GM23248 (cell line): ENCODE measurements around the gene CRIP1. TPM values are rescaled to one million over a fixed set of nuclear protein-coding genes. Genes with fewer than 3 reads are reported as not detected.

Experiments
- DNase-seq: peaks from one replicate; pipeline ENCODE4 v3.0.0-alpha.2; 2015
- H2AFZ ChIP-seq: fragments of 200-600 bp; sonication (generic); 2 replicates; pipeline ENCODE4 v1.6.1; 2016; ENCODE audit warnings: antibody characterized with exemption
- H3F3A ChIP-seq: fragments of 200-600 bp; sonication (generic); 2 replicates; pipeline ENCODE4 v1.6.1; 2016; ENCODE audit warnings: mild to moderate bottlenecking, antibody characterized with exemption, mixed run types; ENCODE audit not compliant: insufficient read depth
- H3K27ac ChIP-seq: fragments of 200-600 bp; sonication (generic); 2 replicates; pipeline ENCODE4 v1.5.1; 2016; ENCODE audit warnings: mild to moderate bottlenecking
- H3K27me3 ChIP-seq: fragments of 200-600 bp; sonication (generic); replicated peaks from 2 replicates; pipeline ENCODE4 v1.6.1; 2016; ENCODE audit warnings: mild to moderate bottlenecking; ENCODE audit not compliant: insufficient read depth
- H3K36me3 ChIP-seq: fragments of 200-600 bp; sonication (generic); 2 replicates; pipeline ENCODE4 v1.6.1; 2016; ENCODE audit warnings: low read depth, mild to moderate bottlenecking
- H3K4me1 ChIP-seq: fragments of 200-600 bp; sonication (generic); 2 replicates; pipeline ENCODE4 v1.6.1; 2016; ENCODE audit warnings: mild to moderate bottlenecking; ENCODE audit not compliant: insufficient read depth
- H3K4me2 ChIP-seq: fragments of 200-600 bp; sonication (generic); one replicate; pipeline ENCODE4 v1.6.1; 2016; ENCODE audit warnings: mild to moderate bottlenecking; ENCODE audit not compliant: unreplicated experiment
- H3K4me3 ChIP-seq: fragments of 200-600 bp; sonication (generic); 2 replicates; pipeline ENCODE4 v1.5.1; 2016; ENCODE audit warnings: mild to moderate bottlenecking
- H3K79me2 ChIP-seq: fragments of 200-600 bp; sonication (generic); 2 replicates; pipeline ENCODE4 v1.6.1; 2016; ENCODE audit warnings: mild to moderate bottlenecking; ENCODE audit not compliant: insufficient read depth
- H3K9ac ChIP-seq: fragments of 200-600 bp; sonication (generic); 2 replicates; pipeline ENCODE4 v1.6.1; 2016; ENCODE audit warnings: mild to moderate bottlenecking
- H3K9me2 ChIP-seq: fragments of 200-600 bp; sonication (generic); 2 replicates; pipeline ENCODE4 v1.6.1; 2016; ENCODE audit warnings: mixed run types, mild to moderate bottlenecking, moderate library complexity; ENCODE audit not compliant: insufficient read depth
- H3K9me3 ChIP-seq: fragments of 200-600 bp; sonication (generic); one replicate; pipeline ENCODE4 v1.6.1; 2017; ENCODE audit warnings: low read depth
- H4K20me1 ChIP-seq: fragments of 200-600 bp; sonication (generic); 2 replicates; pipeline ENCODE4 v1.6.0; 2016; ENCODE audit not compliant: insufficient read depth
- EZH2 ChIP-seq: fragments of 200-600 bp; sonication (generic); IDR thresholded peaks from 2 replicates; pipeline ENCODE4 v1.6.1; 2018; ENCODE audit warnings: antibody characterized with exemption, mild to moderate bottlenecking; ENCODE audit not compliant: insufficient read depth, poor library complexity, severe bottlenecking
- EZH2phosphoT487 ChIP-seq: fragments of 200-600 bp; sonication (generic); IDR thresholded peaks from 2 replicates; pipeline ENCODE4 v1.6.1; 2018; ENCODE audit warnings: antibody characterized with exemption, moderate library complexity, mild to moderate bottlenecking, low read depth; ENCODE audit not compliant: insufficient read depth
- WGBS, 2 experiments: methylation state at CpG; one replicate each; pipeline ENCODE4 v1.1.6; 2015 to 2017; ENCODE audit warnings: low lambda C conversion rate in 2 of 2, low coverage in 1 of 2; ENCODE audit errors: missing lambda C conversion rate in 2 of 2; 5-methylcytosine and 5-hydroxymethylcytosine counted together
- in situ Hi-C: fragments of 300-500 bp; cut with MboI; formaldehyde crosslinking; loops from 2 replicates; pipeline ENCODE4 v1.15.0; 2020
- polyA plus RNA-seq: library from polyadenylated mRNA; unstranded; fragments of >200 nt; fragmentation: Nextera tagmentation; extraction: Ambion mirVana; gene quantifications from 2 replicates; pipeline ENCODE4 v1.2.1, GENCODE V29; 2016
- total RNA-seq: library from RNA; depleted of rRNA; stranded (reverse); fragments of >200 nt; shearing (Covaris generic); gene quantifications from 2 replicates; pipeline ENCODE4 v1.2.3, GENCODE V29; 2014

Gene CRIP1
- total and polyA plus RNA-seq, 2 experiments from 2014 or later, result 12.3 to 32.7 TPM

DNA sequence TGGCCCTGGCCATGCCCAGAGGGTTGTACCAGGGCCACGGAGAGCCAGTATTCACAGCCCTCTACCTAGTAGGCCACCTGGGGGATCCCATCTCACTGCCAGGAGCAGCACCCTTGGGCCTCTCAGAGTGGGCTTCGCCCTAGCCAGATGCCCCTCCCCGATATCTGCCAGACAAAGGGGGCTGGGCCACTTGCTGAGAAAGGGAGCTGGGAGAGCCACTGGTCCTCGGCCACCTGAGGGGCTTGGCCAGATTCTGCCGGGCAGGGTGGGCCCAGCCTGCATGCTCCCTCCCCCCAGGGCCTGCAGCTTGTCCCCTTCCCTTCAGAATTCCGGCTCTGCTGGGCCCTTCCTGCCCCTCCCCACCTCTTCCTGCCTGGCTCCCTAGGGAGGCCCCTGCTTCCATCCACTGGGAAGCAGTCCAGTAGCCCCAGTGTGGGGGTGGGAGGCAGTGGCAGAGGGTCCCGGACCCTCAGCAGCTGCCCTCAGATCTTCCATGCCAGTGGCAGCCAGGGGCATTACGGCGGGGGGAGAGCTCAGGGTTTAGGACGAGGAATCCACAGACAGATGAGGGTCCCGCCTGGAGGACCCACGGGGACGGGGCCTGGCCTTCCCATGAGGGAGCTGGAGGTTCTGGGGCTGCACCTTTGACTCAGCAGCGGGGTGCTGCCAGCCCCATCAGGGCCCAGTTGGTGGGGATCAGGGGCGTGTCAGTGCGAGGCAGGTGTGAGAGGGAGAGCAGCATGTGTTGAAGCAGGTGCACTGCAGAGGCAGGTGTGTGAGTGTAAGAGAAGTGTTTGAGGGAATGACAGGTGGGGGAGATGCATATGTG is 9.6 kb upstream of the CRIP1 start:
- WGBS, 2 experiments, result 72% methylated on average over 15 to 16 of the region's 16 CpGs
- no peaks in the 10 kb centered on the region for H3K9me3 ChIP-seq
- H4K20me1 ChIP-seq, result no peaks in the 10 kb centered on the region
- H3K9ac ChIP-seq, result peak overlapping the region; percentile 90
- no peaks in the 10 kb centered on the region for H3F3A ChIP-seq
- DNase-seq, result no peak
- H3K79me2 ChIP-seq, result peaks cover 10% of the 10 kb centered on the region
- H3K9me2 ChIP-seq, result no peaks in the 10 kb centered on the region
- TF ChIP-seq EZH2 (no peak), EZH2phosphoT487 (no peak)
- H3K4me2 ChIP-seq, result peak overlapping the region; percentile 77
- peak overlapping the region; percentile 86 for H3K27ac ChIP-seq
- H3K4me3 ChIP-seq, result peak overlapping the region; percentile 75
- peaks cover 17% of the 10 kb centered on the region for H3K4me1 ChIP-seq
- H2AFZ ChIP-seq, result no peak overlapping the region
- no peaks in the 10 kb centered on the region for H3K36me3 ChIP-seq
- no peaks in the 10 kb centered on the region for H3K27me3 ChIP-seq
- in situ Hi-C loops, result no loop called here

DNA sequence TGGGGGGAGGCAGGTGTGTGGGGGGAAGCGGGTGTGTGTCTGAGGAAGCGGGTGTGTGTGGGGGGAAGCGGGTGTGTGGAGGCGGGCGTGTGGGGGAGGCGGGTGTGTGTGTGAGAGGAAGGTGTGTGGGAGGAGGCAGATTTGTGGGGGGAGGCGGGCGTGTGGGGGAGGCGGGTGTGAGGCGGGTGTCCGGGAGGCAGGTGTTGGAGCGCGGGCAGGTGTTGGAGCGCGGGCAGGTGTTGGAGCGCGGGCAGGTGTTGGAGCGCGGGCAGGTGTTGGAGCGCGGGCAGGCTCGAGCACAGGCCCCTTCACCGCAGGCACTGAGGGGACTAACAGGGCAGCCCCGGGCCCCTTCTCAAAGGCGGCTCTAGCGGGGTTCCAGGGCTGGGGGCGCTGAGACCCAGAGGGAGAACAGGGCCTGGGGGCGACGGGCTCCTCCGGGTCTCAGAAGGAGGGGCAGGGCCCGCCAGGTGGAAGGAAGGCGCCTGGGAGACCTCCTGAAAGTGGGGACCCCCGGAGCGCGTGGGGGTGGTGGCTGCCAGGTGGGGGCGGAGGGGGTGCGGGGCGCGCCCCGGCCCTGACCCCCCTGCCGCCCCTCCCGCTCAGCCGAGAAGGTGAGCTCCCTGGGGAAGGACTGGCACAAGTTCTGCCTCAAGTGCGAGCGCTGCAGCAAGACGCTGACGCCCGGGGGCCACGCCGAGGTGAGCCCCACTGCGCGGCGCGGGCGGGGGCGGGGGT is 8.9 kb upstream of the CRIP1 start:
- H3K4me2 ChIP-seq, result no peak overlapping the region
- WGBS, 2 experiments, result 76 to 100% methylated on average over 2 to 48 of the region's 56 CpGs
- in situ Hi-C loops, result no loop called here
- no peak overlapping the region for H2AFZ ChIP-seq
- no peaks in the 10 kb centered on the region for H4K20me1 ChIP-seq
- H3K9ac ChIP-seq, result no peak overlapping the region
- no peak for DNase-seq
- no peaks in the 10 kb centered on the region for H3K9me3 ChIP-seq
- no peaks in the 10 kb centered on the region for H3K36me3 ChIP-seq
- H3K9me2 ChIP-seq, result no peaks in the 10 kb centered on the region
- no peak for TF ChIP-seq EZH2
- TF ChIP-seq EZH2phosphoT487, result no peak
- H3K79me2 ChIP-seq, result peaks cover 10% of the 10 kb centered on the region
- peaks cover 23% of the 10 kb centered on the region for H3K4me1 ChIP-seq
- H3F3A ChIP-seq, result no peaks in the 10 kb centered on the region
- H3K27ac ChIP-seq, result no peak overlapping the region
- H3K4me3 ChIP-seq, result no peak overlapping the region
- no peaks in the 10 kb centered on the region for H3K27me3 ChIP-seq

DNA sequence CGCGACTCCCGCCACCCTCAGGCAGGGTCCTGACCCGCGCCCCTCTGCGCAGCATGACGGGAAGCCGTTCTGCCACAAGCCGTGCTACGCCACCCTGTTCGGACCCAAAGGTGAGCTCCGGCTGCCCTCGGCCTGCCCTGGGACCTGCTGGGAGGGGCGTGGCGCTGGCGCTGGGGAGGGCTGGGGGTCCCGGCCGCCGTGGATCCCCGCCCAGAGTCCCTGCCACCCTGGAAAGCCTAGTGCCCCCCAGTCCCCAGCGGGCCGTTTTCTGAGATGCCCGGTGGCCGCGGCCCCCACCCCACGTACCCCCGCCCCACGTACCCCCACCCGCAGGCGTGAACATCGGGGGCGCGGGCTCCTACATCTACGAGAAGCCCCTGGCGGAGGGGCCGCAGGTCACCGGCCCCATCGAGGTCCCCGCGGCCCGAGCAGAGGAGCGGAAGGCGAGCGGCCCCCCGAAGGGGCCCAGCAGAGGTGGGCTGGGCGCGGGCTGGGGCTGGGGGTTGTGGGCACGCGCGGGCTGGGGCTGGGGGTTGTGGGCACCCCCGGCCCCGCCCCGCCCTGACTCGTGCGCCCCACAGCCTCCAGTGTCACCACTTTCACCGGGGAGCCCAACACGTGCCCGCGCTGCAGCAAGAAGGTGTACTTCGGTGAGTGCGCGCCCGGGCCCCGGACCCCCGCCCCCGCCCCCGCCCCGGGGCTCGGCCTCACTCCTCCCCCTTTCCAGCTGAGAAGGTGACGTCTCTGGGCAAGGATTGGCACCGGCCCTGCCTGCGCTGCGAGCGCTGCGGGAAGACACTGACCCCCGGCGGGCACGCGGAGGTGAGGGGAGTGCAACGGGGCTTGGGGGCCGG is 8.1 kb upstream of the CRIP1 start:
- TF ChIP-seq EZH2, result no peak
- no peak for TF ChIP-seq EZH2phosphoT487
- Histone ChIP-seq H2AFZ (no peak overlapping the region), H3F3A (no peaks in the 10 kb centered on the region), H3K9me2 (no peaks in the 10 kb centered on the region), H3K27me3 (no peaks in the 10 kb centered on the region), H3K9ac (no peak overlapping the region), H3K36me3 (no peaks in the 10 kb centered on the region), H3K4me2 (no peak overlapping the region), H3K79me2 (peaks cover 10% of the 10 kb centered on the region), H3K27ac (no peak overlapping the region), H3K4me1 (peaks cover 23% of the 10 kb centered on the region), H4K20me1 (no peaks in the 10 kb centered on the region), H3K4me3 (no peak overlapping the region), H3K9me3 (no peaks in the 10 kb centered on the region)
- no peak for DNase-seq
- in situ Hi-C loops, result no loop called here
- WGBS, 2 experiments, result 80 to 81% methylated on average over 29 to 80 of the region's 81 CpGs

DNA sequence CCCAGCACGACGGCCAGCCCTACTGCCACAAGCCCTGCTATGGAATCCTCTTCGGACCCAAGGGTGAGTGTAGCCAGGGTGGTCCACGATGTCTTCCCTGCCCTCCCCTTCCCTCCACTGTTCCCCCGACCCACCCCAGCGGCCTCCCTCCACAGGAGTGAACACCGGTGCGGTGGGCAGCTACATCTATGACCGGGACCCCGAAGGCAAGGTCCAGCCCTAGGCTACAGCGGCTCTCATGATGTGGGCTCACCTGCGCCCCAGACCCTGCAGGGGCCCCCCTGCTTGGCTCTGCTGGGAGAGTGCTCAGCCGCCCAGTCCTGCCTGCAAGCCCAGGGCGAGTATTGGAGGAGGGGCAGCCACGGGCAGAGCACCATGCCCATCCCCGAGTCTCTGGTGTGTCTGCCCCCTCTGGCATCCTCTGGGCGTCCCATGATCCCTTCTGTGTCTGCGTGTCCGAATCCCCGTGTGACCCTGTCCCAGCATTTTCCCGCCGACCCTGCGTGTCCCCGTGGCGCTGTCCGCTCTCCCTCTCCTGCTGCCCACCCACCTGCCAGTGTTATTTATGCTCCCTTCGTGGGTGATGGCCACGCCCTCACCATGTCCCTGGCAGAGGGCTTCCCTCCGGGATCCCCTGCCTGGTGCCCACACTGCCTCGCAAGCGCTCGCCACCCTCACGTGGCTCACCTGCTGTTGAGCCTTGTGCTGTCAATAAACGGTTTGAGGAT is 7.1 kb upstream of the CRIP1 start:
- no peaks in the 10 kb centered on the region for H4K20me1 ChIP-seq
- TF ChIP-seq EZH2phosphoT487 (no peak), EZH2 (no peak)
- peaks cover 27% of the 10 kb centered on the region for H3K4me1 ChIP-seq
- H3K9me2 ChIP-seq, result no peaks in the 10 kb centered on the region
- H3K36me3 ChIP-seq, result no peaks in the 10 kb centered on the region
- no peaks in the 10 kb centered on the region for H3K27me3 ChIP-seq
- no peak overlapping the region for H3K27ac ChIP-seq
- no peaks in the 10 kb centered on the region for H3K9me3 ChIP-seq
- H3F3A ChIP-seq, result no peaks in the 10 kb centered on the region
- no peak overlapping the region for H3K4me3 ChIP-seq
- no peak overlapping the region for H3K4me2 ChIP-seq
- 82 to 85% methylated on average over 28 to 34 of the region's 34 CpGs for WGBS, 2 experiments
- peaks cover 10% of the 10 kb centered on the region for H3K79me2 ChIP-seq
- no peak overlapping the region; the same call in 1 of the 2 replicates for H3K9ac ChIP-seq
- no peak for DNase-seq
- H2AFZ ChIP-seq, result no peak overlapping the region
- in situ Hi-C loops, result no loop called here
